NCI-H146 (cell line): ENCODE measurements around the gene DNAJC13.
A peak's percentile ranks its signal among the peaks of the same experiment; 100 is the strongest.
"Not testable (repeated sequence)": the region's sequence is repeated elsewhere in the genome, so short reads cannot be mapped to it uniquely, and the experiment has no call there.

ENCODE experiments used
- DNase-seq: peaks from one replicate; lab custom pipeline; 2025; lab: John Stamatoyannopoulos, UW

DNAJC13 gene, protein sequence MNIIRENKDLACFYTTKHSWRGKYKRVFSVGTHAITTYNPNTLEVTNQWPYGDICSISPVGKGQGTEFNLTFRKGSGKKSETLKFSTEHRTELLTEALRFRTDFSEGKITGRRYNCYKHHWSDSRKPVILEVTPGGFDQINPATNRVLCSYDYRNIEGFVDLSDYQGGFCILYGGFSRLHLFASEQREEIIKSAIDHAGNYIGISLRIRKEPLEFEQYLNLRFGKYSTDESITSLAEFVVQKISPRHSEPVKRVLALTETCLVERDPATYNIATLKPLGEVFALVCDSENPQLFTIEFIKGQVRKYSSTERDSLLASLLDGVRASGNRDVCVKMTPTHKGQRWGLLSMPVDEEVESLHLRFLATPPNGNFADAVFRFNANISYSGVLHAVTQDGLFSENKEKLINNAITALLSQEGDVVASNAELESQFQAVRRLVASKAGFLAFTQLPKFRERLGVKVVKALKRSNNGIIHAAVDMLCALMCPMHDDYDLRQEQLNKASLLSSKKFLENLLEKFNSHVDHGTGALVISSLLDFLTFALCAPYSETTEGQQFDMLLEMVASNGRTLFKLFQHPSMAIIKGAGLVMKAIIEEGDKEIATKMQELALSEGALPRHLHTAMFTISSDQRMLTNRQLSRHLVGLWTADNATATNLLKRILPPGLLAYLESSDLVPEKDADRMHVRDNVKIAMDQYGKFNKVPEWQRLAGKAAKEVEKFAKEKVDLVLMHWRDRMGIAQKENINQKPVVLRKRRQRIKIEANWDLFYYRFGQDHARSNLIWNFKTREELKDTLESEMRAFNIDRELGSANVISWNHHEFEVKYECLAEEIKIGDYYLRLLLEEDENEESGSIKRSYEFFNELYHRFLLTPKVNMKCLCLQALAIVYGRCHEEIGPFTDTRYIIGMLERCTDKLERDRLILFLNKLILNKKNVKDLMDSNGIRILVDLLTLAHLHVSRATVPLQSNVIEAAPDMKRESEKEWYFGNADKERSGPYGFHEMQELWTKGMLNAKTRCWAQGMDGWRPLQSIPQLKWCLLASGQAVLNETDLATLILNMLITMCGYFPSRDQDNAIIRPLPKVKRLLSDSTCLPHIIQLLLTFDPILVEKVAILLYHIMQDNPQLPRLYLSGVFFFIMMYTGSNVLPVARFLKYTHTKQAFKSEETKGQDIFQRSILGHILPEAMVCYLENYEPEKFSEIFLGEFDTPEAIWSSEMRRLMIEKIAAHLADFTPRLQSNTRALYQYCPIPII (N-terminal part only)

GRCh38 chr3:132416807-132417694, at the start of gene DNAJC13:
TSS of gene DNAJC13 (plus strand) at chr3:132417502. CDS start at chr3:132434551, 17,049 bp downstream.
- peak; percentile 99 for DNase-seq

DNA sequence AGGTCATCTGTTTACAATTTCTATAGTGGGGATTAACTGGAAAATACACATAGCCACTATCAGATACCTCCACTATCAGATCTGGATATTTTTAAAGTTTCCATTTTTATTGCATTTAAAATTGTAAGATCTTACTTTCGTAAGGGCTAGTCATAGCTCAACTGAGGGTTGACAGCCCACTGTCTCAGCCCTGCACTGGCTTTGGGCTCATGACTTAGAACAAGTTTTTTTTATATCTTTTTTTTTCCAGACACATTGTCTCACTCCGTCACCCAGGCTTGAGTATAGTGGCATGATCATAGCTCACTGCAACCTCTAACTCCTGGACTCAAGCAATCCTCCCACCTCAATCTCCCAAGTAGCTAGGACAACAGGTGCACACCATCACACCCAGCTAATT, 48.8 kb upstream of the DNAJC13 start:
- DNase-seq, result no peak

- DNase-seq, result no peak
Measured at GRCh38 chr3:132368962-132369361, 48.3 kb upstream of the DNAJC13 start.

DNA sequence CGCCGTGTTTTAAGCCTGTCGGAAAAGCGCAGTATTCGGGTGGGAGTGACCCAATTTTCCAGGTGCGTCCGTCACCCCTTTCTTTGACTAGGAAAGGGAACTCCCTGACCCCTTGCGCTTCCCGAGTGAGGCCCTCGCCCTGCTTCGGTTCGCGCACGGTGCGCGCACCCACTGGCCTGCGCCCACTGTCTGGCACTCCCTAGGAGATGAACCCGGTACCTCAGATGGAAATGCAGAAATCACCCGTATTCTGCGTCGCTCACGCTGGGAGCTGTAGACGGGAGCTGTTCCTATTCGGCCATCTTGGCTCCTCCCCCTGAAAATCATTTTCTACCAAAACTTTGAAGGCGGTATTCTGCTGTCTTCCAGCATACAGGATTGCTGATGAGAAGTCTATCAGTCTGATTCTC, 40.4 kb upstream of the DNAJC13 start:
- peak; percentile 50 for DNase-seq

DNA sequence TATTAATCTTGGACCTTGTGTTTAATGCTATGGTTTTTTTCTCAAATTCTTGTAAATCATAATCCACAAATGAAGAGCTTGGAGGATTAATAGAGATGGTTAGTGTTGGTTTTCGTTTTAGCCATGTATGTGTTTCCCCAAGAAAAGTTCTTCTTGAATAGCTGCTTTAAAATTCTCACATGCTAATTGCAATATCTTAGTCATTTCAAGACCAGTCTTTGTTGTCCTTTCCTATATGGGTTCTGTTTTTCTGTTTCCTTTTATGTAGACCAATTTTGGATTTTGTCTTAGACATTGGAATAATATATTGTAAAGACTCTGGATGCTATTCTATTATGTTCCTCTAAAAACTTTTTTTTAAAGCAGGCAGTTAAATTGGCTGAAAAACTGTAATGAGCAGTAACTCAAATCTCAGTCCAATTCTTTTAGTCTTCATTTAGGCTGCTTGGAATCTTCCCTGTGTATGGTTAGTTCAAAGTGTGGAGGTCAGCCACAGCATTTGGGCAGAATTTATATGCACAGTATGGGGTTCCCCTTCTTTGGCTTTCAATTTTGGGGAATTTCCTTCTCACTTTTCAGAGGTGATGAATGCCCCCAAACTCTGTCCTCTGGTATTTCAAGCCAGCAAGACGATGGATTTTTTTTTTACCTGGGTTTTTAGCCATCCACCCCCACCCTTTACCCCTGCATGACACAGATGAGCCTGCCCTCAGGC, 39.1 kb upstream of the DNAJC13 start:
- DNase-seq, result peak; percentile 66

DNA sequence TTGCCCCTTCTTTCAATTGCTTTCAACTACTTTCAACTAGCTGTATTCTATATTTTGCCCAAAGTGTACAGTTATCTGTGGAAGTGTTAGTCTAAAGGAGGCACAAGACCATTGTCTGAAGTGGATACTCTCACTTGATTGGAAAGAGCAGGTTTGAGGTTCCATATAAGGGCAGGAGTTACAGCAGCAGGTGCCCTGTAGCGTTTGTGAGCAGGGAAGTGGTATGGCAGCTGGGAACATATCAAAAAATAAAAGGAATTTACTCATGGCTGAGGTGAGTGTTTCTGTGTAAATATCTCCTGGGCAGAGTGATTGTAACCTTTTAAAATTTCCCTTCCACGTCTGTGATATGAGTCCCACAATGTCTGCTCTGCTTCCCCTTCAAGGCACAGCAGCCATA, 38.5 kb upstream of the DNAJC13 start:
- DNase-seq, result peak; percentile 93

DNA sequence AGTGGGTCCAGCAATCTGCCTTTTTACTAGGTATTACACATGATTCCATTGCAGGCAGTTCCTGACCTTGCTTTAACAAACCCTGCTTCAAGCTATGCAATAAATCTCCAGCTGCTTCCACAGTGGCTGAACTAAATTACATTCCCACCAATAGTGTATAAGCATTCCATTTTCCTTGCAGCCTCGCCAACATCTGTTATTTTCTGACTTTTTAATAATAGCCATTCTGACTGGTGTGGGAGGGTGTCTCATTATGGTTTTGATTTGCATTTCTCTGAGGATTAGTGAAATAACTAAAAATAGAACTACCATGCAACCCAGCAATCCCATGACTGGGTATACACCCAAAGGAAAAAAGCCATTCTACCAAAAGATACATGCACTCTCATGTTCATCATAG, 36.4 kb upstream of the DNAJC13 start:
- no peak for DNase-seq

DNA sequence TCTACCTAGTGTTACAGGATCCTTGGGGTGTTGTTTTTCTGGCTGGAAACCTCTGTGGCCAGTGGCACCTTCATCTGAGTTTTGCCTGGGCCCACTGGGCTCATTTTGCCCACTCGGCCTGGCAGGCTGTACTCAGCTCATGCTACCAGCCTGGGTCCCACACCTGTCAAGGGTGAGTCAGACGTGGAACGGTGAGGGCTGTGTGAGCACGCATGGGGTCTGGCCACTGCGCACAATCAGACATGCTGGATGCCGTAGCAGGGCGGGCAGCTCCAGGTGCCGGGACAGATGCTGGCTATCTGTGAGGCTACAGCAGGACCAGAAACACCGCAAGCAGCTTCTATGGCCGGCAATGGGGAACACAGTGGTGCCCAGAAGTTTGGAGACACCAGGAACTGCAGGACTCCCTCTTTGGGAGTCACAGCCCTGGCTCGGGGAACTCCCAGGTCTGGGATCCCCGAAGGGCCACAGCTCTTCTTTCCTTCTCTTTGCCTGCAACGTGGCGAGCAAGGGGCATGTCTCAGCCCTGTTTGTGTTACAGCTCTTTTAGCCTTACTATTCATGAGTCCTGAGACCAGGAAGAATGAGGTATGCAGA, 35.9 kb upstream of the DNAJC13 start:
- DNase-seq, result no peak

DNA sequence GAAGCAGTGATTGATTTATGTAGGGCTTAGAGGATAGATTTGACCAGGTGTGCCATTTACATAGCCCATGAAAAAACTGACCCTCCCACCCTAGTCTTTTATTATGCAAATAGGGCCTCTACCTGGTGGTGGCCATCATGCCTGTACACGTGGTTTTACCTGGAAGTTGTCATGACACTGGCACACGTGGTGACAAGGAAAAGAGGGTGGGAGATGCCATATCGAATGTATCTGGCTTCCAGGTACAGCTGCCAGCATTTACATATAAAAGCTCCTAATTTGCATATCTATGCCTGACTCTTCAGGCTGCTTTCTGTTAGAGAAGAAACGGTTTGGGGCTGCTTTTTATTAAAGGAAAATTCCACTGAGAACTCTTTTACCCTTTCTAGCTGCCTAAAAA, 35.0 kb upstream of the DNAJC13 start:
- no peak for DNase-seq

GRCh38 chr3:132382688-132383194, 34.6 kb upstream of the DNAJC13 start:
- DNase-seq, result no peak

DNA sequence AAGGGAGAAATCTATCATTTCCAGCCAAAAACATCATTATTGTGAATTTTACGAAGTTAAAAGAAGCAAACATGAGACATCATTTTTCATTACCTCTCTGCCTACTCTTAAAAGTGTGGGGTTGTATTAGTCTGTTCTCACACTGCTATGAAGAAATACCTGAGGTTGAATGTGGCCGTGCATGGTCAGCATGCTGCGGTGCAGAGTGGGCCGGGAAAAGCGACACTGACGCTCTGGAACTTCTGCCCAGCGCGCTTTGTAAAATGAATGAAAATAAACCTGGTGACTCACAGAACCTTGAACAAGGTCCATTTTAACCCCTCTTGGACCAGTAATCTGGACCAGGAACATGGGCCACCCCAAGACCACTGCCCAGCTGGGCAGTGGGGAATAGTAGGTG, 31.0 kb upstream of the DNAJC13 start:
- DNase-seq, result no peak

DNA sequence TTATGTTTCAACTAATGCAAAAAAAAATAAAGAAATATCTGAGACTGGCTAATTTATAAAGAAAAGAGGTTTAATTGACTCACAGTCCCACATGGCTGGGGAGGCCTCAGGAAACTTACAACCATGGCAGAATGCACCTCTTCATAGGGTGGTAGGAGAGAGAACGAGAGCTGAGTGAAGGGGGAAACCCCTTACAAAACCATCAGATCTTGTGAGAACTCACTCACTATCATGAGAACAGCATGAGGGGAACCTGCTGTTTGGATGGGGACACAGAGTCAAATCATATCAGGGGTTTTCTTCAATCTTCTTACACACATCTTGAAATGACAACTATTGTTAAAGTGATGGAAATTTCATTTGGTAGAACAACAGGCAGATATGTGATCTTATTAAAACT, 24.6 kb upstream of the DNAJC13 start:
- not testable (repeated sequence) for DNase-seq

DNA sequence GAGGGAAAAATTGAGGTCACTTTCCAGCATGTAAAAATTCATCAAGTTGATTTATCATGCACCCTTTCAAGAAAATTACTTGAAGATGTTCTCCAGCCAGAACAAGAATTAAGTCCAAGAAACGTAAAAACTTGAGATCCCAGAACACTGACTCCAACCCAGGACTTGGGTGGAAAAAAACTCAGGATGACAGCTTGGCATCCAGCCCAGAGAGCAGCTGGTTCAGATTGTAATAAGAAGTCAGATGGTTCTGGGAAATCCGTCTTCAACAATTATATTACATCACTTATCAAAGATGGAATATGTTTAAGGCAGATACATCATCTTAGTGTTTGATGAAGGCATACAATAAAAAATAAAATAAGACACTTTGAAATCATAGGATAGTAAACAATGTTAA, 23.0 kb upstream of the DNAJC13 start:
- DNase-seq, result no peak

DNA sequence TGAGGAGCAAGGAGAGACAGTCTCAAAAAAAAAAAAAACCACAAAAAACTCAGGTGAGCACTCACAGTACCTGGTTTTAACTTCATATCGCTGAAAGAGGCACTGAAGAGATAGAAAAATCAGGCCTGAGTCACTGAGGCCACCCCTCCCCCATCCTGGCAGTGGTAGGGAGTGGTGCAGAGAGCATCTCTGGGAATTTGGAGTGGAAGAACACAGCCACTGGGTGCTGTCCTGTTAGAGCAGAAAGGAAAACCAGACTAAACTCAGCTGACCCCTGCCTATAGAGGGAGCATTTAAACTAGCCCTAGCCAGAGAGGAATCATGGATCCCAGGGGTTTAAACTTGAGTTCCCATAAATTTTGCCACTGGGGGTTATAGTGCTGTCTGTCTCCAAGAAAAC, 22.2 kb upstream of the DNAJC13 start:
- DNase-seq, result no peak

- DNase-seq, result no peak
Measured at GRCh38 chr3:132396255-132396654, 21.0 kb upstream of the DNAJC13 start.

DNA sequence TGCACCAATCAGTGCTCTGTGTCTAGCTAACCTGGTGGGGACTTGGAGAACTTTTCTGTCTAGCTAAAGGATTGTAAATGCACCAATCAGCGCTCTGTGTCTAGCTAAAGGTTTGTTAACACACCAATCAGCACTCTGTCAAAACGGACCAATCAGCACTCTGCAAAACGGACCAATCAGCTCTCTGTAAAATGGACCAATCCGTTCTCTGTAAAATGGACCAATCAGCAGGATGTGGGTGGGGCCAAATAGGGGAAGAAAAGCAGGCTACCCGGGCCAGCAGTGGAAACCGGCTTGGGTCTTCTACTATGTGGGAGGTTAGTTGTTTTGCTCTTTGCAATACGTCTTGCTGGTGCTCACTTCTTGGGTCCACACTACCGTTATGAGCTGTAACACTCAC, 20.5 kb upstream of the DNAJC13 start:
- not testable (repeated sequence) for DNase-seq

GRCh38 chr3:132399054-132399929, 18.0 kb upstream of the DNAJC13 start:
- DNase-seq, result peak; percentile 61

DNA sequence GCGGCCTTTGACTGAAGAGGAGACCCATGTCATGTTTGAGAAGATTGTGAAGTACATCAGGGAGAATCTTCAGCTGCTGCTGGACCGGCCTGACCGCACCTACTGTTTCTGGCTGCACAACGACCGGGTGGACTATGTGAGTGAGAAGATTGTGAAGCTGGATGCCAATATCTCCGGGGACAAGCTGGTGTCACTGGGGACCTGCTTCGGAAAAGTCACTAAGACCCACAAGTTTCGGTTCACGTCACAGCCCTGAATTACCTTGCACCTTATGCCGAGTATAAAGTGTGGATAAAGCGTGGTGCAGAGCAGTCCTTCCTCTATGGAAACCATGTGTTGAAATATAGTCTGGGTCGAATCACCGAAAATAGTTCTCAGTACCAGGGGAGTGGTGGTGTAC, 16.0 kb upstream of the DNAJC13 start:
- no peak for DNase-seq

GRCh38 chr3:132404276-132404675, 13.0 kb upstream of the DNAJC13 start:
- no peak for DNase-seq
